ENCODE measurements around the gene POLR2J2.
"Not testable (repeated sequence)": the region's sequence is repeated elsewhere in the genome, so short reads cannot be mapped to it uniquely, and the experiment has no call there.

The POLR2J2 gene

GRCh38 chr7:102680780-102681179 is 9.3 kb upstream of the POLR2J2 start:
- DNase-seq (ENCODE audit: insufficient read length, low spot score); FAIRE-seq: not testable (repeated sequence)

- not testable (repeated sequence) for DNase-seq (ENCODE audit: insufficient read length, low spot score); FAIRE-seq
Measured at GRCh38 chr7:102675545-102675944, 4.1 kb upstream of the POLR2J2 start.

DNA sequence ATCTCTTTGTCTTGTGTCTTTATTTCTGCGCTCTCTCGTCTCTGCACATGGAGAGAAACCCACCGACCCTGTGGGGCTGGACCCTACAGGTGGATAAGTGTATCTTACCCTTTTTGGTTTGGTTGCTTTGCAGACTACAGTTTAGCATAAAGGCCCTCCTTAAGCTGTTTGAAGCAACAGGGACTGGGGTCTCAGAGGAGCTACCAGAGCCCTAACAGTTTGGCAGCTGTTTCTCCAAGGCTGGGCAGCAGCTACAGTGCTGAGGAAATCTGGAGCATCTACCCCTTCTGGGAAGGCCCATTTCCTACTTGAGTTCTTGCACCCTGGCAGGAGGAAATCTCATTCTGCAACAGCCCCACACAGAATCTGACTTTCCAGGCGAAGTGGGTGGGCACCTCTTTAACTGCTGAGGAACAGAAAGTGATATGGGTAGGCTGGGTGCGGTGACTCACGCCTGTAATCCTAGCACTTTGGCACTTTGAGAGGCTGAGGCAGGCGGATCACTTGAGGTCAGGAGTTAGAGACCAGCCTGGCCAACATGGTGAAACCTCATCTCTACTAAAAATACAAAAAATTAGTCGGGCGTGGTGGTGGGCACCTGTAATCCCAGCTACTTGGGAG is 2.1 kb upstream of the POLR2J2 start:
- DNase-seq (ENCODE audit: insufficient read length, low spot score); FAIRE-seq: not testable (repeated sequence)

- not testable (repeated sequence) for DNase-seq (ENCODE audit: insufficient read length, low spot score); FAIRE-seq
Measured at GRCh38 chr7:102671956-102672307, 469 bp upstream of the POLR2J2 start.

GRCh38 chr7:102667523-102667922 is 3.9 kb downstream of the POLR2J2 start:
- not testable (repeated sequence) for FAIRE-seq; DNase-seq (ENCODE audit: insufficient read length, low spot score)

- not testable (repeated sequence) for DNase-seq (ENCODE audit: insufficient read length, low spot score); FAIRE-seq
Measured at GRCh38 chr7:102666850-102667249, 4.6 kb downstream of the POLR2J2 start.

- FAIRE-seq; DNase-seq (ENCODE audit: insufficient read length, low spot score): not testable (repeated sequence)
Measured at GRCh38 chr7:102664765-102665164, 6.7 kb downstream of the POLR2J2 start.

DNA sequence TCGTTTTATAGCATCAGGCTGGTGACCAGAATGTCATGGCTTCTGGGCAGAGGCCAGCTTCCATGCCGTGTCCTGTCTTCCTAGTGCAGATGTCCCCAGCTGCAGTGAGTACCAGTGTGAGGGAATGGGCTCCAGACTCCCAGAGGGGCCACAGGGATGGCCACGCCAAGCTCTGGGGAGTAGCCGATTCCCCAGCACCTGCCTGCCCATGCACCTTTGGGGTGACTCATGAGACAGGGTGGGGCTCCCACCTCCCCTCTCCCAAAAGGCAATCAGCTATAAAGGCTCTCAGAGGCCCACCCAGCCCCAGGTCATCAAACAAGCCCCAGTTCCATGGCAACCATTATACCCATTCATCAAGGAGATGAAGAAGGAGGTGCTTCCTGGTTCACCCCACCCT is 21.5 kb downstream of the POLR2J2 start, which contains the start of gene SPDYE2B:
Gene SPDYE2B (plus strand): TSS at position 396 of the 400 bp plus-strand sequence. CDS start 2,030 bp downstream, outside the sequence.
- not testable (repeated sequence) for FAIRE-seq; DNase-seq (ENCODE audit: insufficient read length, low spot score)

DNA sequence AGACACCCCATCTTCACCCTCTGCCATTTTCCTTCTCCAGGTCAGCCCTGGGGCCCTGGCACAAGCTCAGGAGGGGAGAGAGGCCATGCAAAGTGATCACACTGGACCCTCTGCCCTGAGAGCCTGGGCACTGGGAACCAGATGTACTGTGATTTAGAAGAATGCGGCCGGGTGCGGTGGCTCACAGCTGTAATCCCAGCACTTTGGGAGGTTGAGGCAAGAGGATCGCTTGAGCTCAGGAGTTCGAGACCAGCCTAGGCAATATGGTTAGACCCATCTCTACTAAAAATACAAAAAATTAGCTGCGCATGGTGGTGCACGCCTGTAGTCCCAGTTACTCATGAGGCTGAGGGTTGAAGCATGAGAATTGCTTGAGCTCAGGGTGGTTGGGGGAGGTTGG is 23.6 kb downstream of the POLR2J2 start:
- not testable (repeated sequence) for DNase-seq (ENCODE audit: insufficient read length, low spot score); FAIRE-seq

DNA sequence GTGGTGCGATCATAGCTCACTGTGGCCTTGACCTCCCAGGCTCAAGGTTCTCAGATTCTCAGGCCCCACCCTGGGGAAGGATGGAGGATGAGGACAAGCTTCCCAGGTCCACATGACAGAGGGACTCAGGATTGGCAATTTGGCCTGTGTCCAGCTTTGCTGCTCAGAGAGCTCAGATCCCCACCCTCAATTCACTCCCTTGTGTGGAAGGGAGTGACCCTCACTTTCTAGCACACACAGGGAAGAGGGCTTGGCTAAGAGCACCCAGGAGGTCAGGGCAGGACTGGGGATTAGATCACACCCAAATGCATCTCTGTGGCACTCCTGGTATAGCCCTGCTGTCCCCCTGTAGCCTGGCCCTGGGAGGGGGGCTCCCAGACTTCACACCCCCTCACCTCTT is 28.1 kb downstream of the POLR2J2 start:
- FAIRE-seq; DNase-seq (ENCODE audit: insufficient read length, low spot score): not testable (repeated sequence)

- FAIRE-seq; DNase-seq (ENCODE audit: insufficient read length, low spot score): not testable (repeated sequence)
Measured at GRCh38 chr7:102642691-102643090, 28.8 kb downstream of the POLR2J2 start, which contains the start of gene UPK3BL1. UPK3BL1 (minus strand) TSS chr7:102642791; CDS start chr7:102642741, 50 bp downstream.

DNA sequence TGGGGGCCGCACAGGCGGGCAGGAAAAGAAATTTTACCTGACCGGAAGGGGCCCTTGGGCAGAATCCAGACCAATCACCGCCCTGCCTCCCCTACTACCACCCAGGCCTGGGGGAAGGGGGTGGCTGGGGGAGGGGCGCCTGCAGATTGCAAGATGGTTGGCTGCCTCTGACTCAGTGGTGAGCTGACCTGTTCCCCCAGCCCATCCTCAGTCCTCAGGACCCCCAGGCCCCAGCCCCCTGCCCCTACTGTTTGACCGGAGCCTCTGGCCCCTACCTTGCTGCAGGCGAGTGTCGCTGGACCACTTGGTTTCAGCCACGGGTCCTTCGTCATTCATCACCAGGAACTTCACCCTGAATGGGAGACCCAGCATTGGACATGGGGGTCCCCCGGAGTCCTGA is 32.6 kb downstream of the POLR2J2 start:
- not testable (repeated sequence) for DNase-seq (ENCODE audit: insufficient read length, low spot score); FAIRE-seq

GRCh38 chr7:102636956-102637355 is 34.5 kb downstream of the POLR2J2 start:
- DNase-seq (ENCODE audit: insufficient read length, low spot score); FAIRE-seq: not testable (repeated sequence)

GRCh38 chr7:102635354-102635753 is 36.1 kb downstream of the POLR2J2 start:
- DNase-seq (ENCODE audit: insufficient read length, low spot score); FAIRE-seq: not testable (repeated sequence)

- DNase-seq (ENCODE audit: insufficient read length, low spot score); FAIRE-seq: not testable (repeated sequence)
Measured at GRCh38 chr7:102634299-102634698, 37.2 kb downstream of the POLR2J2 start.

GRCh38 chr7:102630622-102631021 is 40.8 kb downstream of the POLR2J2 start:
- not testable (repeated sequence) for DNase-seq (ENCODE audit: insufficient read length, low spot score); FAIRE-seq

- not testable (repeated sequence) for FAIRE-seq; DNase-seq (ENCODE audit: insufficient read length, low spot score)
Measured at GRCh38 chr7:102627271-102627904, 44.1 kb downstream of the POLR2J2 start.

GRCh38 chr7:102618122-102618521 is 53.3 kb downstream of the POLR2J2 start:
- not testable (repeated sequence) for DNase-seq (ENCODE audit: insufficient read length, low spot score); FAIRE-seq

DNA sequence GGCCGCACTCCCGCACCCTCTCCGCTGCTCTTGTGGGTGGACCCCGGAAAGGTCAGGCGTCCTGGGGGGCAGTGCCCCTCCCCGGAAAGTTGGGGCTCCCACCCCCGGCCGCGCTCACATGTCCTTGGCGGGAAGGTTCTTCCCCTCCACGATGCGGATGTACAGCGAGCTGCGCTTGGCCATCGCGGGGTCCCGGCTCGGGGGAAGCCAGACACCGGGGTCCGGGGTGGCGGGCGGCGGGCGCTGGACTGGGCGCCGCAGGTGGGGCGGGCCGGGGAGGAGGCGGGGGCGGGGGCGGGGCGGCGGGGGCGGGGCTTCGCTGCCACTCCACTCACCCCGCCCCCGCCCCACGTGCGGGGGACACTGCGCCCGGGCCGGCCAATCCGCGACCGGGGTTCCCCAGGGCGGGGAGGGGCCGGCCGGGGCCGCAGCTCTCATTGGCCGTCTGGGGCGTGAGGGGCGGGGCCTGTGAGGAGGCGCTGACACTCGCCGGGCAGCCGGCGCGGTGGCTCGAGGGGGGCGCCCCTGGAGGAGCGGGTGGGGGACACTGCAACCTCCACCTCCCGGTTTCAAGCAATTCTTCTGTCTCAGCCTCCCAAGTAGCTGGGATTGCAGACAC is 54.8 kb downstream of the POLR2J2 start, which contains the start of gene RASA4:
Gene RASA4 (minus strand): TSS at position 250 of the 619 bp plus-strand sequence. CDS start 67 bp downstream, at position 183.
- peak; percentile 74 for FAIRE-seq
- not testable (repeated sequence) for DNase-seq (ENCODE audit: insufficient read length, low spot score)

Data from GM12891 (cell line).